MM.1S (cell line): ENCODE measurements around the gene SP140L.
"Not testable (repeated sequence)": the region's sequence is repeated elsewhere in the genome, so short reads cannot be mapped to it uniquely, and the experiment has no call there.

Source experiments
- CTCF ChIP-seq: fragments of 300-600 bp; sonication (generic); IDR thresholded peaks from 2 replicates; pipeline ENCODE4 v1.5.1; 2016; ENCODE audit warnings: antibody characterized with exemption, low read length, mixed read lengths
- EZH2 ChIP-seq: fragments of 300-600 bp; sonication (generic); optimal IDR thresholded peaks from 2 replicates; pipeline ENCODE3; 2017; ENCODE audit warnings: low read depth, mild to moderate bottlenecking, antibody characterized with exemption, low read length, mixed read lengths

DNA sequence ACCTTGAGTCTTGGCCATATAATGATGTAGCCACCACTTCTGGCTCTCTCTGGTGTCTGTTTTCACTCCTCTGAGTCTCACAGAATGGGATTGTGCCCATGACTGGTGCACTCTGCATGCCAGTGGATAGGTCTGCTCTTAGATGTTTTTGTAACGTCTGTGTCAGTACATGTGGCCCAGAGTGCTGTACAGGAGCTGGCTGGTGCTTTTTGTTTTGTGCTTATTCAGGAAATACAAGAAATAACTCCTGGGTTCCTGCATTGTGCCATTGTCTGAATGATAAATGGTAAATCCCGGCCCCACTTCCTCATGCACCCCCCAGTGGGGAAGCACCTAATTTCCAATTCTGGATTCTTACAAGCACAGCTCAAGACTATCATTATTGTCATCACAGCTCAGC, 82.3 kb downstream of the SP140L start:
- not testable (repeated sequence) for TF ChIP-seq CTCF, EZH2
